CD14-positive monocyte (primary cell): ENCODE measurements around the gene PRELID3B. TPM values are rescaled to one million over a fixed set of nuclear protein-coding genes. Genes with fewer than 3 reads are reported as not detected.

Source experiments
- DNase-seq, 3 donors: peaks; one replicate each; pipeline ENCODE4 v3.0.0-alpha.2; 2011 to 2022
- H2AFZ ChIP-seq: 2 replicates; pipeline ENCODE4 v1.6.0; 2012; ENCODE audit warnings: mild to moderate bottlenecking, low read depth, low read length, inconsistent platforms; ENCODE audit not compliant: insufficient read depth, poor library complexity, severe bottlenecking
- H3K27ac ChIP-seq, 2 donors: 1 replicate in 1 of 2; 2 replicates in 1 of 2; pipeline ENCODE4 v1.5.1; 2012 to 2013; ENCODE audit warnings: low read length in 2 of 2, control low read depth in 1 of 2, inconsistent platforms in 1 of 2, low read depth in 1 of 2, mild to moderate bottlenecking in 1 of 2
- H3K27me3 ChIP-seq, 2 donors: one replicate each; pipeline versions ENCODE4 v1.6.0 to v1.6.1; 2011 to 2013; ENCODE audit warnings: low read length in 2 of 2; ENCODE audit not compliant: control insufficient read depth in 2 of 2, insufficient read depth in 2 of 2
- H3K36me3 ChIP-seq, 2 donors: replicated peaks in 1 of 2; 1 replicate in 1 of 2; 2 replicates in 1 of 2; pipeline versions ENCODE4 v1.5.1 to v1.6.1; 2012 to 2013; ENCODE audit warnings: low read length in 2 of 2, control low read depth in 1 of 2, inconsistent platforms in 1 of 2, mild to moderate bottlenecking in 1 of 2; ENCODE audit not compliant: insufficient read depth in 2 of 2, control insufficient read depth in 1 of 2
- H3K4me1 ChIP-seq, 2 donors: 1 replicate in 1 of 2; 2 replicates in 1 of 2; pipeline versions ENCODE4 v1.5.1 to v1.6.1; 2012 to 2013; ENCODE audit warnings: low read length in 2 of 2, control low read depth in 1 of 2, inconsistent platforms in 1 of 2, mild to moderate bottlenecking in 1 of 2, moderate library complexity in 1 of 2; ENCODE audit not compliant: insufficient read depth in 2 of 2, control insufficient read depth in 1 of 2
- H3K4me2 ChIP-seq: replicated peaks from 2 replicates; pipeline ENCODE3; 2012; ENCODE audit warnings: low read length, moderate library complexity, mild to moderate bottlenecking; ENCODE audit not compliant: poor library complexity, severe bottlenecking; ENCODE audit errors: extremely low read depth
- H3K4me3 ChIP-seq, 3 experiments: fragments of 200-600 bp in 1 of 3; sonication (generic) in 1 of 3; replicated peaks in 1 of 3; 1 replicate in 2 of 3; 2 replicates in 1 of 3; pipeline ENCODE4 v1.5.1; 2011 to 2013; ENCODE audit warnings: low read length in 3 of 3, mild to moderate bottlenecking in 3 of 3, control low read depth in 2 of 3, low read depth in 2 of 3, inconsistent platforms in 1 of 3, moderate library complexity in 1 of 3
- H3K79me2 ChIP-seq: 2 replicates; pipeline ENCODE4 v1.6.0; 2012; ENCODE audit warnings: mild to moderate bottlenecking, control low read depth, inconsistent platforms, low read length, moderate library complexity; ENCODE audit not compliant: insufficient read depth
- H3K9ac ChIP-seq: 2 replicates; pipeline ENCODE4 v1.6.0; 2017; ENCODE audit warnings: low read length, mild to moderate bottlenecking; ENCODE audit not compliant: insufficient read depth, poor library complexity, severe bottlenecking
- H3K9me3 ChIP-seq, 2 donors: replicated peaks in 1 of 2; 1 replicate in 1 of 2; 2 replicates in 1 of 2; pipeline versions ENCODE4 v1.5.1 to v1.6.1; 2012 to 2013; ENCODE audit warnings: low read length in 2 of 2, control low read depth in 1 of 2; ENCODE audit not compliant: control insufficient read depth in 1 of 2, insufficient read depth in 1 of 2
- H4K20me1 ChIP-seq: 2 replicates; pipeline ENCODE4 v1.6.0; 2012; ENCODE audit warnings: mild to moderate bottlenecking, low read length, control low read depth, moderate library complexity; ENCODE audit not compliant: insufficient read depth
- H3K27ac Mint-ChIP-seq, 7 donors: one replicate each; pipeline ENCODE4 v1.8.0; 2020; ENCODE audit warnings: mild to moderate bottlenecking in 7 of 7, mixed read lengths in 7 of 7, moderate library complexity in 6 of 7, inconsistent platforms in 2 of 7
- H3K27me3 Mint-ChIP-seq, 3 donors: one replicate each; pipeline ENCODE4 v1.8.0; 2021 to 2022; ENCODE audit warnings: low read depth in 3 of 3, mild to moderate bottlenecking in 3 of 3, mixed read lengths in 3 of 3, moderate library complexity in 3 of 3, inconsistent platforms in 1 of 3
- H3K36me3 Mint-ChIP-seq, 2 donors: one replicate each; pipeline ENCODE4 v1.8.0; 2020; ENCODE audit warnings: mixed read lengths in 2 of 2, inconsistent platforms in 1 of 2, mild to moderate bottlenecking in 1 of 2
- H3K4me1 Mint-ChIP-seq: one replicate; pipeline ENCODE4 v1.8.0; 2020; ENCODE audit warnings: mild to moderate bottlenecking, mixed read lengths
- H3K4me3 Mint-ChIP-seq, 2 donors: one replicate each; pipeline ENCODE4 v1.8.0; 2020; ENCODE audit warnings: mild to moderate bottlenecking in 2 of 2, mixed read lengths in 2 of 2, moderate library complexity in 1 of 2
- H3K9me3 Mint-ChIP-seq, 7 donors: one replicate each; pipeline ENCODE4 v1.8.0; 2020 to 2022; ENCODE audit warnings: mixed read lengths in 7 of 7, mild to moderate bottlenecking in 6 of 7, moderate library complexity in 6 of 7, inconsistent platforms in 2 of 7
- WGBS: methylation state at CpG from one replicate; pipeline ENCODE4 v1.1.5; 2013; ENCODE audit warnings: missing lambda C conversion rate; ENCODE audit not compliant: insufficient coverage; 5-methylcytosine and 5-hydroxymethylcytosine counted together
- intact Hi-C, 2 donors: fragments of 100-400 bp; cut with micrococcal nuclease; formaldehyde crosslinking; loops; one replicate each; pipeline versions ENCODE4 v1.15.0 to v1.15.1; 2023
- polyA plus RNA-seq, 3 donors: library from polyadenylated mRNA; depleted of rRNA in 1 of 3; unstranded in 2 of 3; stranded (reverse) in 1 of 3; fragments of 300-500 nt in 2 of 3; fragments of >200 nt in 1 of 3; fragmentation: Illumina TruSeq in 2 of 3; gene quantifications; 1 replicate in 2 of 3; 2 replicates in 1 of 3; pipeline ENCODE4 v1.2.3, GENCODE V29; 2012 to 2021
- TF ChIP-seq, protein P1 (sequence below): fragments of 200-600 bp; IDR thresholded peaks from one replicate; pipeline ENCODE4 v1.8.0; 2022; ENCODE audit warnings: antibody characterized with exemption, mild to moderate bottlenecking

The PRELID3B gene
- polyA plus RNA-seq, 3 donors, result 16.9 to 21.0 (median 20.1) TPM

DNA sequence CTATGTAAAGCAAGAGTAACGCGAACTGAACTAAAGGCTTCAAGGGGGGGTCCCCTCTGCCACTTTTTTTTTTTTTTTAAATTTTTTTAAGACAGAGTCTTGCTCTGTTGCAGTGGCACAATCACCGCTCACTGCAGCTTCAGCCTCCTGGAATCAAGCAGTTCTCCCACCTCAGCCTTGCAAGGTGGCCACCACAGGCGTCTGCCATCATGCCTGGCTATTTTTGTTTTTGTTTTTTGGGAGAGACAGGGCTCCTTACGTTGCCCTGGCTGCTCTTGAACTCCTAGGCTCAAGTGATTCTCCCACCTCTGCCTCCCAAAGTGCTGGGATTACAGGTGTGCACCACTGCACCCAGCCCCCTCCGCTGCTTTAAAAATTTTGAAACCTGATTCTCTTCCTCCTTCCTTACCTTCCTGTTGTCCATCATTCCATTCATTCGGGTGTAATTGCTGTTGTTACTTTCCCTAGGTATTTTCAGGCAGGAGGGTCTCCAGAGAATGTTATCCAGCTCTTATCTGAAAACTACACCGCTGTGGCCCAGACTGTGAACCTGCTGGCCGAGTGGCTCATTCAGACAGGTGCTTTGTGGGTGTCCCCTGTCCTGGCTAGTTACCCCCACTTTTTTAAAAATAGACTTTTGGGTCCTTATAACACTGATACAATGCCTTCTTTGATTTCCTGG lies 56.2 kb downstream of the PRELID3B start:
- peaks cover 17 to 26% of the 10 kb centered on the region in 2 donors for H3K4me1 ChIP-seq
- H3K4me2 ChIP-seq, result no peak overlapping the region
- Mint-ChIP-seq H3K4me1 (peaks cover 28% of the 10 kb centered on the region), H3K4me3 (no peak overlapping the region), H3K36me3 (peaks cover 53 to 56% of the 10 kb centered on the region in 2 donors), H3K9me3 (no peaks in the 10 kb centered on the region), H3K27me3 (no peaks in the 10 kb centered on the region), H3K27ac (no peak overlapping the region)
- H3K9ac ChIP-seq, result no peak overlapping the region
- no peak overlapping the region for H3K27ac ChIP-seq
- WGBS, result 83% methylated on average over 4 of the region's 9 CpGs
- H3K9me3 ChIP-seq, result no peaks in the 10 kb centered on the region
- intact Hi-C loops, result loop anchor here in 1 of 2 donors (10.0 kb wide), 1 partner anchor 48 kb away; the partner anchor contains the start of gene ATP5F1E
- TF ChIP-seq, protein P1, sequence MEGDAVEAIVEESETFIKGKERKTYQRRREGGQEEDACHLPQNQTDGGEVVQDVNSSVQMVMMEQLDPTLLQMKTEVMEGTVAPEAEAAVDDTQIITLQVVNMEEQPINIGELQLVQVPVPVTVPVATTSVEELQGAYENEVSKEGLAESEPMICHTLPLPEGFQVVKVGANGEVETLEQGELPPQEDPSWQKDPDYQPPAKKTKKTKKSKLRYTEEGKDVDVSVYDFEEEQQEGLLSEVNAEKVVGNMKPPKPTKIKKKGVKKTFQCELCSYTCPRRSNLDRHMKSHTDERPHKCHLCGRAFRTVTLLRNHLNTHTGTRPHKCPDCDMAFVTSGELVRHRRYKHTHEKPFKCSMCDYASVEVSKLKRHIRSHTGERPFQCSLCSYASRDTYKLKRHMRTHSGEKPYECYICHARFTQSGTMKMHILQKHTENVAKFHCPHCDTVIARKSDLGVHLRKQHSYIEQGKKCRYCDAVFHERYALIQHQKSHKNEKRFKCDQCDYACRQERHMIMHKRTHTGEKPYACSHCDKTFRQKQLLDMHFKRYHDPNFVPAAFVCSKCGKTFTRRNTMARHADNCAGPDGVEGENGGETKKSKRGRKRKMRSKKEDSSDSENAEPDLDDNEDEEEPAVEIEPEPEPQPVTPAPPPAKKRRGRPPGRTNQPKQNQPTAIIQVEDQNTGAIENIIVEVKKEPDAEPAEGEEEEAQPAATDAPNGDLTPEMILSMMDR, result no peak
- peaks cover 55% of the 10 kb centered on the region for H3K79me2 ChIP-seq
- H4K20me1 ChIP-seq, result peaks cover 78% of the 10 kb centered on the region
- no peak overlapping the region for H3K4me3 ChIP-seq
- H3K27me3 ChIP-seq, result no peaks in the 10 kb centered on the region
- peaks cover 46 to 59% of the 10 kb centered on the region in 2 donors for H3K36me3 ChIP-seq
- no peak for DNase-seq
- H2AFZ ChIP-seq, result no peak overlapping the region

DNA sequence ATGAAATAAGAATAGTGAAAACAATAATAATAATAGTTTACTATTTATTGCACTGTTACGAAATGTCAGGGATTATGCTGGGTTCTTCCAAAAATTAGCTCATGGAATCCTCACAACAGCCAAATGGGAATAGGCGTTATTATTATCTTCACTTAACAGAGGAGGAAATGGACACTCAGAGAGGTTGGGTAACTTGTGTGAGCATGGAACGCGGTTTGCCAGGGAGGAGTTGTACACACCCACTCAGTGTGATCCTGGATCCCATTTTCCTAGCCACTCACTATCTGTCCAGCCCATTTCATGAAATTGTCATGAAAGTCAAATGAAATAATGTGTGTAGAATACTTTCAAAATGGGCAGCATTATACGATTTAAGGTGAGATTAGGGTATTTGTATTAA lies 56.9 kb downstream of the PRELID3B start:
- peaks cover 38 to 51% of the 10 kb centered on the region in 2 donors for H3K36me3 ChIP-seq
- peaks cover 18 to 28% of the 10 kb centered on the region in 2 donors for H3K4me1 ChIP-seq
- TF ChIP-seq, protein P1, result no peak
- H3K27me3 Mint-ChIP-seq, result no peaks in the 10 kb centered on the region
- no peak for DNase-seq
- intact Hi-C loops, result loop anchor here in 1 of 2 donors (10.0 kb wide), 1 partner anchor 49 kb away; the partner anchor contains the start of gene ATP5F1E
- H3K79me2 ChIP-seq, result peaks cover 55% of the 10 kb centered on the region
- no peaks in the 10 kb centered on the region for H3K9me3 Mint-ChIP-seq
- H3K27ac ChIP-seq, result no peak overlapping the region
- H3K4me1 Mint-ChIP-seq, result peaks cover 28% of the 10 kb centered on the region
- H3K9ac ChIP-seq, result no peak overlapping the region
- no peak overlapping the region for H3K4me2 ChIP-seq
- peaks cover 47 to 48% of the 10 kb centered on the region in 2 donors for H3K36me3 Mint-ChIP-seq
- no CpG with 5 or more reads among the region's 5 CpGs for WGBS
- H2AFZ ChIP-seq, result no peak overlapping the region
- H4K20me1 ChIP-seq, result peaks cover 70% of the 10 kb centered on the region
- H3K9me3 ChIP-seq, result no peaks in the 10 kb centered on the region
- H3K4me3 Mint-ChIP-seq, result no peak overlapping the region
- no peak overlapping the region for H3K27ac Mint-ChIP-seq
- no peak overlapping the region for H3K4me3 ChIP-seq
- H3K27me3 ChIP-seq, result no peaks in the 10 kb centered on the region
